CD4-positive, alpha-beta T cell treated with Interleukin-6 for 4 hours (primary cell): ENCODE data around the gene ATP10A.
A peak's percentile ranks its signal among the peaks of the same experiment; 100 is the strongest.
"Not testable (repeated sequence)": the region's sequence is repeated elsewhere in the genome, so short reads cannot be mapped to it uniquely, and the experiment has no call there.

Experiments
- DNase-seq: peaks from one replicate; pipeline ENCODE4 v3.0.0-alpha.2; 2020; ENCODE audit warnings: mixed read lengths

ATP10A gene

GRCh38 chr15:25792128-25792527 lies 71.0 kb downstream of the ATP10A start:
- no peak for DNase-seq

GRCh38 chr15:25790000-25790660 lies 73.0 kb downstream of the ATP10A start:
- DNase-seq, result no peak

GRCh38 chr15:25789616-25789999 lies 73.5 kb downstream of the ATP10A start:
- no peak for DNase-seq

- no peak for DNase-seq
These were observed 73.9 kb downstream of the ATP10A start for GRCh38 chr15:25789211-25789610.

GRCh38 chr15:25787855-25788520 lies 75.1 kb downstream of the ATP10A start:
- DNase-seq, result no peak

- DNase-seq, result no peak
These were observed 75.7 kb downstream of the ATP10A start for GRCh38 chr15:25787381-25787780.

- DNase-seq, result no peak
These were observed 77.1 kb downstream of the ATP10A start for GRCh38 chr15:25786040-25786439.

- DNase-seq, result no peak
These were observed 77.5 kb downstream of the ATP10A start for GRCh38 chr15:25785641-25786025.

GRCh38 chr15:25784876-25785640 lies 78.1 kb downstream of the ATP10A start:
- no peak for DNase-seq

GRCh38 chr15:25783607-25784540 lies 79.3 kb downstream of the ATP10A start:
- DNase-seq, result peak; percentile 60

- no peak for DNase-seq
These were observed 80.0 kb downstream of the ATP10A start for GRCh38 chr15:25783134-25783533.

- DNase-seq, result no peak
These were observed 82.5 kb downstream of the ATP10A start for GRCh38 chr15:25780479-25781255.

- no peak for DNase-seq
These were observed 85.0 kb downstream of the ATP10A start for GRCh38 chr15:25778161-25778560.

- no peak for DNase-seq
These were observed 86.1 kb downstream of the ATP10A start for GRCh38 chr15:25777037-25777436.

GRCh38 chr15:25776071-25776746 lies 86.9 kb downstream of the ATP10A start:
- no peak for DNase-seq

GRCh38 chr15:25775317-25775912 lies 87.7 kb downstream of the ATP10A start:
- no peak for DNase-seq

GRCh38 chr15:25774871-25775270 lies 88.3 kb downstream of the ATP10A start:
- no peak for DNase-seq

- DNase-seq, result no peak
These were observed 89.9 kb downstream of the ATP10A start for GRCh38 chr15:25773248-25773647.

GRCh38 chr15:25772500-25772899 lies 90.6 kb downstream of the ATP10A start:
- no peak for DNase-seq

- DNase-seq, result not testable (repeated sequence)
These were observed 91.4 kb downstream of the ATP10A start for GRCh38 chr15:25771736-25772135.

- no peak for DNase-seq
These were observed 91.8 kb downstream of the ATP10A start for GRCh38 chr15:25771338-25771706.
